Measurements from ENCODE around the gene CALHM4.

The CALHM4 gene, protein sequence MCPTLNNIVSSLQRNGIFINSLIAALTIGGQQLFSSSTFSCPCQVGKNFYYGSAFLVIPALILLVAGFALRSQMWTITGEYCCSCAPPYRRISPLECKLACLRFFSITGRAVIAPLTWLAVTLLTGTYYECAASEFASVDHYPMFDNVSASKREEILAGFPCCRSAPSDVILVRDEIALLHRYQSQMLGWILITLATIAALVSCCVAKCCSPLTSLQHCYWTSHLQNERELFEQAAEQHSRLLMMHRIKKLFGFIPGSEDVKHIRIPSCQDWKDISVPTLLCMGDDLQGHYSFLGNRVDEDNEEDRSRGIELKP

DNA sequence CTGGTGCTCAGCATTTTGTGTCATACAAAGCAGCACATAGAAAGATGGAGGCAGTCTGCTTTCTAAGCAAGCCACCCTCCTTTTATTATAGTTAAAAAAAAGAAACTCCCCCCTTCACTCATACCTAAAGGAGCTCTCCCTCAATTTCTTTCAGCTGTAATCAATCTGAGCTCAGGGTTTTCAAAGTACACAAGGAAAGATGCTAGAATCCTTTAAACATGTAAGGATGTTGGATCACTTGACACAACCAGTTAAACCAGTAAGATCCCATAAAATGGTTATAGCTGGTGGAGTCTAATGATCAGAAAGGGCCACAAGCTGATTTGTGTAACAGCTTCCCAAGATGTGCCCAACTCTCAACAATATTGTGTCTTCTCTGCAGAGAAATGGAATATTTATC is at the start of gene CALHM4:
TSS of gene CALHM4 (plus strand) at position 301 of the 400 bp plus-strand sequence. CDS start at position 344, 43 bp downstream.
- H3K4me3 ChIP-seq (ENCODE audit: low read length) = no peak within 1 kb of the TSS
- H3K27ac ChIP-seq (ENCODE audit: low read depth, low read length) = no peak within 1 kb of the TSS
- H3K36me3 ChIP-seq (ENCODE audit: control insufficient read depth, insufficient read depth, low read length) = no peaks in the 10 kb centered on the region
- no peaks in the 10 kb centered on the region for H3K27me3 ChIP-seq (ENCODE audit: control insufficient read depth, insufficient read depth, low read length)
- no peak within 1 kb of the TSS for H3K9ac ChIP-seq (ENCODE audit: low read length)
- no peaks in the 10 kb centered on the region for H3K4me1 ChIP-seq (ENCODE audit: control insufficient read depth, insufficient read depth, low read length)

DNA sequence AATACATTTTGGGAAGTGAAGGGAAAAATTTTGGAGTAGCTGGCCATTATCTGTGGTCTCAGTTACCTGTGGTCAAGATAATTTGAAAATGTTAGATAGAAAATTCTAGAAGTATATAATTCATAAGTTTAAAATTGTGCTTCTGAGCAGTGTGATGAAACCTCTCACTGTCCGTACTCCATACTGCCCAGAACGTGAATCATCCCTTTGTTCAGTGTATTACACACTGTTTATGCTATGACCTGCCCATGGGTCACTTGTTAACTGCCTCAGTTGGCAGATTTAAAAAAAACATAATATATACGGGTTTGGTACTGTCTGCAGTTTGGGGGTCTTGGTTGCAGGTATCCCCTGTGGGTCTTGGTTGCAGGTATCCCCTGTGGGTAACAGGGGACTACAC is 46.2 kb upstream of the CALHM4 start:
- no peaks in the 10 kb centered on the region for H3K27me3 ChIP-seq (ENCODE audit: control insufficient read depth, insufficient read depth, low read length)
- no peak overlapping the region for H3K27ac ChIP-seq (ENCODE audit: low read depth, low read length)
- no peak overlapping the region for H3K9ac ChIP-seq (ENCODE audit: low read length)
- H3K36me3 ChIP-seq (ENCODE audit: control insufficient read depth, insufficient read depth, low read length) = no peaks in the 10 kb centered on the region
- peaks cover under 1% of the 10 kb centered on the region for H3K4me1 ChIP-seq (ENCODE audit: control insufficient read depth, insufficient read depth, low read length)
- H3K4me3 ChIP-seq (ENCODE audit: low read length) = no peak overlapping the region

DNA sequence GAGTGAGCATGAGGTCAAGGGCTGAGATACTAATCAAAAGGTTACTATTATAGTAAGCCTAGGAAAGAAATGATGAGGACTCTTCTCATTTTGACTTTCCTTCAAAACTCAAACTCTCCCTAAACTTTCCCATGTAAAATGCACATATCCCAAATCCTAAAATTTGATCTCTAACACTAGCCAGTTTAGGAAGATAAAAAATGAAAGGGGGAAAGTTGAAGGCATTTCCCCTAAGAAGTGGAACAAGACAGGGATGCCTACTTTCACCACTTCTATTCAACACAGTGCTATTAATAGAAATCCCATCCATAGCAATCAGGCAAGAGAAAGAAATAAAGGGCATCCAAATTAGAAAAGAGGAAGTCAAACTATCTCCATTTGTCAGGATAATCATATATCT is 45.0 kb upstream of the CALHM4 start:
- Histone ChIP-seq H3K36me3 (ENCODE audit: control insufficient read depth, insufficient read depth, low read length) (no peaks in the 10 kb centered on the region), H3K9ac (ENCODE audit: low read length) (no peak overlapping the region), H3K27ac (ENCODE audit: low read depth, low read length) (no peak overlapping the region), H3K4me1 (ENCODE audit: control insufficient read depth, insufficient read depth, low read length) (peaks cover 2% of the 10 kb centered on the region), H3K4me3 (ENCODE audit: low read length) (no peak overlapping the region), H3K27me3 (ENCODE audit: control insufficient read depth, insufficient read depth, low read length) (no peaks in the 10 kb centered on the region)

DNA sequence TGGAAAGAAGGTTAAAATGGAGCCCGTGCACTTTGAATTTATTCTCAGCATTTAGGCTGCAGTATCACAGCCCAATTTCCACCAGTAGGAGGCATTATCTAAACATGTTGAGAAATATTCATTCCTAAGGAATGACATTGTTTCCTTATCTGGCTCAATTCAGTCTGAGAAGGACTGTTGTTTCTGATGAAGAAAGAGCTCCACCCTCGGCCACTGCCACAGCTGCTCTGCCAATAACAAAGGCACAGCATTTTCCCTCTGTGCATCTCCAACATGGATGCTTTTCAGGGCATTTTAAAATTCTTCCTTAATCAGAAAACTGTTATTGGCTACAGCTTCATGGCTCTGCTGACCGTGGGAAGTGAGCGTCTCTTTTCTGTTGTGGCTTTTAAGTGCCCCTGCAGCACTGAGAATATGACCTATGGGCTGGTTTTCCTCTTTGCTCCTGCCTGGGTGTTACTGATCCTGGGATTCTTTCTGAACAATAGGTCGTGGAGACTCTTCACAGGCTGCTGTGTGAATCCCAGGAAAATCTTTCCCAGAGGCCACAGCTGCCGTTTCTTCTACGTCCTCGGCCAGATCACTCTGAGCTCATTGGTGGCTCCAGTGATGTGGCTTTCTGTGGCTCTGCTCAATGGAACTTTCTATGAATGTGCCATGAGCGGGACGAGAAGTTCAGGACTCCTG is 42.0 kb upstream of the CALHM4 start, which contains the start of gene CALHM5:
TSS of gene CALHM5 (plus strand) at position 216 of the 687 bp plus-strand sequence. CDS start at position 274, 58 bp downstream.
- peak within 1 kb of the TSS; percentile 35 for H3K9ac ChIP-seq (ENCODE audit: low read length)
- H3K4me1 ChIP-seq (ENCODE audit: control insufficient read depth, insufficient read depth, low read length) = peaks cover 5% of the 10 kb centered on the region
- peak within 1 kb of the TSS; percentile 65 for H3K4me3 ChIP-seq (ENCODE audit: low read length)
- H3K27ac ChIP-seq (ENCODE audit: low read depth, low read length) = peak within 1 kb of the TSS; percentile 79
- H3K36me3 ChIP-seq (ENCODE audit: control insufficient read depth, insufficient read depth, low read length) = no peaks in the 10 kb centered on the region
- no peaks in the 10 kb centered on the region for H3K27me3 ChIP-seq (ENCODE audit: control insufficient read depth, insufficient read depth, low read length)

DNA sequence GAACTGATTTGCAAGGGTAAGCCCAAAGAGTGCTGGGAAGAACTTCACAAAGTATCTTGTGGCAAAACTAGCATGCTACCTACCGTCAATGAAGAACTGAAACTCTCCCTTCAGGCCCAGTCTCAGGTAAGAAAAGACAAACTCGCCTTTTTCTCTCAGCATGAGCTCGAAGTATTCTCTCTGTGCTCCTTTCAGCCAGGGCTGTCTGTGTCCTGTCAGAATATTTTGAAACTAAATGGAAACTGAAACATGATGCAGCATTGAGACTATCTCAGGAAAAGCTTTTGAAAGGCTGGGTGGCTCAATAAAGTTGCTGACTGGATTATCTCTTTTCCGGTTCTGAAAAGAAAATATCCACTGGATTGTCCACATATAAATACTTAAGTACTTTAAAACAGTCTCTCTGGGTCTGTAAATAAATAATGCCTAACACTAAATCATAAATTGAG is 41.4 kb upstream of the CALHM4 start:
- no peak overlapping the region for H3K9ac ChIP-seq (ENCODE audit: low read length)

DNA sequence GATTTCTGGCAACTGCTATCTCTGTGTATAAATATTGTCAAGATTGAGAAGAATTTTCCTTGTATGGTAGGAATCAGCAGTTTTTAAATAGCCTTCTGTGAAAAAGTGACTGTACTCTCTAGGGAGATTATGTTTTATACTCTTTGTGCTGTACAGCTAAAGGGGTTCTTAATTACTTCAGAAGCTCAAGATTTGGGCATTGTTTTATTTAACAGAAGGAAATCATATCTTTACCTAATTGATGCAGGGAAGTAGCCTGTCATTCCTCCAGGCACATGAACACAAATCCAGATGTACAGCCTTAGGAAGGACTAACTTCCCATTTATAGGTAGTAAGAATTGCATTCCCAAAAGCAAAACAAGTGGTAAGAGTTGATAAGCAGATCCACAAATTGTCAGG is 40.8 kb upstream of the CALHM4 start:
- Histone ChIP-seq H3K4me1 (ENCODE audit: control insufficient read depth, insufficient read depth, low read length) (peaks cover 5% of the 10 kb centered on the region), H3K4me3 (ENCODE audit: low read length) (peak overlapping the region; percentile 65), H3K27ac (ENCODE audit: low read depth, low read length) (no peak overlapping the region), H3K9ac (ENCODE audit: low read length) (no peak overlapping the region), H3K36me3 (ENCODE audit: control insufficient read depth, insufficient read depth, low read length) (no peaks in the 10 kb centered on the region), H3K27me3 (ENCODE audit: control insufficient read depth, insufficient read depth, low read length) (no peaks in the 10 kb centered on the region)

More for the DNA sequence above, 41.4 kb upstream of the CALHM4 start:
- Histone ChIP-seq H3K4me1 (ENCODE audit: control insufficient read depth, insufficient read depth, low read length) (peaks cover 5% of the 10 kb centered on the region), H3K27me3 (ENCODE audit: control insufficient read depth, insufficient read depth, low read length) (no peaks in the 10 kb centered on the region), H3K36me3 (ENCODE audit: control insufficient read depth, insufficient read depth, low read length) (no peaks in the 10 kb centered on the region), H3K4me3 (ENCODE audit: low read length) (peak overlapping the region; percentile 65), H3K27ac (ENCODE audit: low read depth, low read length) (peak overlapping the region; percentile 79)

DNA sequence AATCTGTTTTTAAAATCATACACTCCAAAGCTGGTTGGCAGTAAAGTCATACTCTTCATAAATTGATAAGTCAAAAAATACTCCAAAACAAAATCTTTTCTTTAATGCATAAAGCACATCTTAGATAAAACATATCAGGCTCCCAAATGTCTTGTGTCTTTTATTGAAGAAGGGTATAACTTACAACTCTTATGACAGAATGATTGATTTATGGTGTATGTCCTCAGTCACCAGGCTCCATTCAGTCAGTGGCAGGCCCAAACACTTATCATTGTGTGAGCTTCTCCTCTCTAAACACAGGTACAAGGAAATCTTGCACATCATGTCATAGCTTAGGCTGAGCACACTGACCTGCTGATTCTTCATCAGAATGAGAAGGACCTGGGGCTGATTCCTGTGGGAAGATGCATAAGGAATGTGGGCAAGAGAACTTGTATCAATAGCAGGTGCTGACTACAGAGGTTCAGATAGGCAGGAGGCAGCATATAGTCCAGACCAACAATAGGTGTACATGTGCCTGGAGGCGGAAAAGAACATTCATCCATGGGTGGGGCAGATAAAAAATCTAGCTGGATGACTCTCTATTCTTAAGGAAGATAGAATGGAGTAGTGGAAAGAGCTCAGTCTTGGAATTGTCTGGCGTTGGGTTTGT is 40.2 kb upstream of the CALHM4 start:
- no peak overlapping the region for H3K27ac ChIP-seq (ENCODE audit: low read depth, low read length)

DNA sequence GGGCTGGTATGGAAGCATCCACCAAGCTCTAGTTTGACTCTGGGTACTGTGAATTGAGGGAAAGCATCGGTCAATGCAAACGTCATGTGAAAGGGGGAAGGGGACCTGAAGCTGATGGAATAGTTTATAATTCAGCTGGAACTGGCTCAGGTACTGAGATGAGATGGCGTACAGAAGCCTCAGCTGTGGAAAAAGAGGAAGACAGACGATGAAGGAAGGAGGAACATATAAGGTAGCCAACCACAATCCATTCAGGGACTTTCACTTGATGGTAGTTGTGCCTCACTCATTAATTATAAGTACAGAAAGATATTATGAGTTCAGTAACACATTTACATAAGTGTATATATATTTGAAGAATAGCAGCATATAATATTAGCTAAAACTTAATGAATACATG is 39.4 kb upstream of the CALHM4 start:
- Histone ChIP-seq H3K4me3 (ENCODE audit: low read length) (no peak overlapping the region), H3K36me3 (ENCODE audit: control insufficient read depth, insufficient read depth, low read length) (no peaks in the 10 kb centered on the region)

More for the DNA sequence above, 40.2 kb upstream of the CALHM4 start:
- H3K36me3 ChIP-seq (ENCODE audit: control insufficient read depth, insufficient read depth, low read length) = no peaks in the 10 kb centered on the region
- peaks cover 5% of the 10 kb centered on the region for H3K4me1 ChIP-seq (ENCODE audit: control insufficient read depth, insufficient read depth, low read length)
- H3K9ac ChIP-seq (ENCODE audit: low read length) = no peak overlapping the region
- H3K27me3 ChIP-seq (ENCODE audit: control insufficient read depth, insufficient read depth, low read length) = no peaks in the 10 kb centered on the region
- no peak overlapping the region for H3K4me3 ChIP-seq (ENCODE audit: low read length)

DNA sequence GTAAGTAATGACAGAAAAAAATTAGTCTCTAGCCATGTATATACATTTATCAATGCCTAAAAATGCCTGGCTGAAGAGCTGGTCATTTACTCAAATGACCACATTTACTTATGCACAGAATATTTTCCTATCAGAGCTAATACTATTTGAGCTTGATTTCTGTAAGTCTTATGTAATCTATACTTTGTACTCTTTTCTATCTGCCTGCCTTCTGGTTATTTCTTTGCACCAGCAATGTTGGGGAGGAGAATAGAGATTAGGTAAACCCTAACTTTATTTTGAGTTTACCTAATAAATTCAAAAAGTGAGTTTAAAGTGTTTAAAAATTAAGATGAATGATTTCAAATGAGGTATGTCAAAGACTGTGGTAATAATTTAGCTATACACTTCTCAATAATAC is 38.4 kb upstream of the CALHM4 start:
- Histone ChIP-seq H3K27me3 (ENCODE audit: control insufficient read depth, insufficient read depth, low read length) (no peaks in the 10 kb centered on the region), H3K36me3 (ENCODE audit: control insufficient read depth, insufficient read depth, low read length) (no peaks in the 10 kb centered on the region), H3K9ac (ENCODE audit: low read length) (no peak overlapping the region), H3K27ac (ENCODE audit: low read depth, low read length) (no peak overlapping the region), H3K4me3 (ENCODE audit: low read length) (no peak overlapping the region), H3K4me1 (ENCODE audit: control insufficient read depth, insufficient read depth, low read length) (peaks cover 5% of the 10 kb centered on the region)

More for the DNA sequence above, 39.4 kb upstream of the CALHM4 start:
- Histone ChIP-seq H3K27ac (ENCODE audit: low read depth, low read length) (no peak overlapping the region), H3K4me1 (ENCODE audit: control insufficient read depth, insufficient read depth, low read length) (peaks cover 5% of the 10 kb centered on the region), H3K27me3 (ENCODE audit: control insufficient read depth, insufficient read depth, low read length) (no peaks in the 10 kb centered on the region), H3K9ac (ENCODE audit: low read length) (no peak overlapping the region)

DNA sequence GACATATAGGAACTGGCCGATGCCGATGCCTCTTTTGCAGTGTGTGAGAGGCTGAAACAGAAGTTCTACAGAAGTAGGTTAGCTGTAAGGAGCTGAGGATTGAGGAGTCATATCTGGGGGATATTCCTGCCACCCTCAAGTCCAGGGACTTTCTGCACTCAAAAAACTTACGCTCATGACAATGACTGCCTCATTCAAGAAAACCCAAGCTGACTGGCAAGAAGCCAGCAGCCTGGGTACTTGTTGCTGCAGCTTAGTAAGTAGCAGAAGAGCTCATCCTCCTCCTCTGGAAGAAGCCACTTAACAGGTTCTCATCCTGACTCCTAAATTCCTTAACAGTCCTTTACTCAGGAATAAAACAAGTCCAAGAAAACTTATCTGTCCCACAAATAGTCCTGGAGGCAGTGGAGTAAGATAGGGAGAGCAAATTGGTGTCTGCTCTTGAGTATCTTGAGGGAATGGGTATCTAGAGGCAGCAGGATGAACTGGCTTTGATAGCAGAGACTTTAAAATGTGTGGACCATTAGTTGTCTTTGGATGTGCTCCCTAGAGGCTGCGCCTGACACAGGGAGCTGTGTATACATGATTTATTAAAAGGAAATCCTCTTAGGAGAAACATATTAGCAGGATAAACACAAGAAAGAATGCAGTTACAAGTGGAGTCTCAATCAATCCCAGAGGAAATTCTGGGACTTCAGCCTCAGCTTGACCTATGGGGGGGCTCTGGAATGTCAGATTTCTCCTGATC is 34.8 kb upstream of the CALHM4 start:
- no peak overlapping the region for H3K4me3 ChIP-seq (ENCODE audit: low read length)
- no peaks in the 10 kb centered on the region for H3K27me3 ChIP-seq (ENCODE audit: control insufficient read depth, insufficient read depth, low read length)
- H3K27ac ChIP-seq (ENCODE audit: low read depth, low read length) = no peak overlapping the region
- H3K4me1 ChIP-seq (ENCODE audit: control insufficient read depth, insufficient read depth, low read length) = peaks cover 2% of the 10 kb centered on the region
- no peak overlapping the region for H3K9ac ChIP-seq (ENCODE audit: low read length)
- H3K36me3 ChIP-seq (ENCODE audit: control insufficient read depth, insufficient read depth, low read length) = no peaks in the 10 kb centered on the region

DNA sequence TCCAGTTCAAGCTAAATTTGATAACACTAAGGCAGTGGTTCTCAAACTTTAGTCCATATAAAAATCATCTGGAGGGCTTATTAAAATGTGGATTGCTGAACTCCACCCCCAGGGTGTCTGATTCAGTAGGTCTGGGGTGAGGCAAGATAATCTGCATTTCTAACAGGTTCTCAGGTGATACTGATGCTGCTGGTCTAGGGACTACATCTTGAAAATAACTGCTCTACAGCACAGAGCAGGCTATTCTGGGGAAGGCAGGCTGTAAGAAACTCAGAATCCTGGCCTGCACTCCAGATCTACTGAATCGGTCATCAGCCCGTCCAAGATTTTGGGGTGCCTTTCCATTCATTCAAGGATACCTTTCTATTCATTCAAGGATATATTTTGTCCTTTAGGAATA is 30.7 kb upstream of the CALHM4 start:
- H3K4me3 ChIP-seq (ENCODE audit: low read length) = no peak overlapping the region
- no peaks in the 10 kb centered on the region for H3K27me3 ChIP-seq (ENCODE audit: control insufficient read depth, insufficient read depth, low read length)
- H3K9ac ChIP-seq (ENCODE audit: low read length) = no peak overlapping the region
- H3K36me3 ChIP-seq (ENCODE audit: control insufficient read depth, insufficient read depth, low read length) = no peaks in the 10 kb centered on the region
- H3K4me1 ChIP-seq (ENCODE audit: control insufficient read depth, insufficient read depth, low read length) = no peaks in the 10 kb centered on the region
- H3K27ac ChIP-seq (ENCODE audit: low read depth, low read length) = no peak overlapping the region

DNA sequence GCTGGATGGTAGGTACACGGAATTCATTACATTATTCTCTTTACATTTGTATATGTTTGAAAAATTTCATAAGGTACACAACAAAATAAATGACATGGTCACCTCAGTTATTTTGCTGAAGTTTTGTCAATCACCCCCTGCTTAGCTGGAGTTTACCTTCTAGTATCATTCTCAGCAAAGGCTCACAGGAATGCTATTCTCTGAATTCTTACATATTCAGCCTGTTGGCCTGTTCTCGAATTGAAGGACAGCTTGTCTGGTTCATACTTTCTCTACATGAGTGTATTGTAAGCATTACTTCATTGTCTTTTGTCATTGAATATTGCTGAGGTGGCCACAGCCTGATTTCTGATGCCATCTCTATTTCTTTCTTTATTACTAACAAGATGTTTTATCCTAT is 29.3 kb upstream of the CALHM4 start:
- no peaks in the 10 kb centered on the region for H3K4me1 ChIP-seq (ENCODE audit: control insufficient read depth, insufficient read depth, low read length)
- no peak overlapping the region for H3K9ac ChIP-seq (ENCODE audit: low read length)
- no peaks in the 10 kb centered on the region for H3K27me3 ChIP-seq (ENCODE audit: control insufficient read depth, insufficient read depth, low read length)
- H3K36me3 ChIP-seq (ENCODE audit: control insufficient read depth, insufficient read depth, low read length) = no peaks in the 10 kb centered on the region
- no peak overlapping the region for H3K27ac ChIP-seq (ENCODE audit: low read depth, low read length)
- H3K4me3 ChIP-seq (ENCODE audit: low read length) = no peak overlapping the region

Measured in rectal smooth muscle tissue (tissue), 1 donor.